Measurements from ENCODE around the gene C2orf15.

The C2orf15 gene

GRCh38 chr2:99154643-99155536 lies 13.4 kb downstream of the C2orf15 start, which contains the start of the genes LIPT1 and TSGA10:
TSS of gene LIPT1 (plus strand) at chr2:99154967. CDS start at chr2:99161958, 6,991 bp downstream.
TSS of gene TSGA10 (minus strand) at chr2:99154942. CDS start at chr2:99109439, 45,503 bp downstream.
- peak within 1 kb of the TSS; percentile 86 for H3K9ac ChIP-seq (ENCODE audit: low read depth, low read length, poor library complexity)
- peaks cover 0 to 29% of the 10 kb centered on the region in 2 donors for H3K36me3 ChIP-seq (replicated peaks in 1 of 2; ENCODE audit: control insufficient read depth in 2 of 2, insufficient read depth in 2 of 2, low read length in 2 of 2)
- H2AFZ ChIP-seq (ENCODE audit: low read length) = peak within 1 kb of the TSS; percentile 96
- no peak within 1 kb of the TSS for H3K14ac ChIP-seq (ENCODE audit: low read length)
- H3K79me1 ChIP-seq (ENCODE audit: low read depth, low read length) = no peaks in the 10 kb centered on the region
- H2BK5ac ChIP-seq (ENCODE audit: low read length) = no peak within 1 kb of the TSS
- H3K4me1 ChIP-seq (ENCODE audit: control insufficient read depth in 2 of 2, insufficient read depth in 1 of 2, low read depth in 1 of 2, low read length in 2 of 2) = peaks cover 2 to 10% of the 10 kb centered on the region in 2 donors
- H4K8ac ChIP-seq (ENCODE audit: low read depth, low read length) = peak within 1 kb of the TSS; percentile 7
- H3K4ac ChIP-seq (ENCODE audit: low read length) = no peak within 1 kb of the TSS
- H4K91ac ChIP-seq (ENCODE audit: low read depth, low read length, poor library complexity) = no peak within 1 kb of the TSS
- H2BK15ac ChIP-seq (ENCODE audit: low read length) = no peak within 1 kb of the TSS
- H3K18ac ChIP-seq (ENCODE audit: low read length) = peak within 1 kb of the TSS; percentile 96
- H3K27me3 ChIP-seq (ENCODE audit: control insufficient read depth in 3 of 3, insufficient read depth in 3 of 3, low read depth in 1 of 3, low read length in 3 of 3) = no peaks in the 10 kb centered on the region
- DNase-seq (ENCODE audit: low spot score) = peak; percentile 75
- H3K9me3 ChIP-seq (replicated peaks in 1 of 2; ENCODE audit: control insufficient read depth in 2 of 2, insufficient read depth in 1 of 2, low read depth in 1 of 2, low read length in 2 of 2) = no peaks in the 10 kb centered on the region
- H2BK120ac ChIP-seq (ENCODE audit: low read depth, low read length) = no peak within 1 kb of the TSS
- no peak within 1 kb of the TSS for H2AK5ac ChIP-seq (ENCODE audit: low read depth, low read length)
- H3K4me2 ChIP-seq (ENCODE audit: insufficient read depth, low read length, poor library complexity, severe bottlenecking) = peak within 1 kb of the TSS; percentile 69
- WGBS, 2 donors (ENCODE audit: extremely low coverage in 2 of 2, insufficient read length in 2 of 2, insufficient replicate concordance in 1 of 2) = no CpG with 5 or more reads among the region's 70 CpGs
- peak within 1 kb of the TSS; percentile 81 to 84 for H3K4me3 ChIP-seq (ENCODE audit: low read length in 2 of 2)
- H2BK12ac ChIP-seq (ENCODE audit: low read length) = no peak within 1 kb of the TSS
- H3K27ac ChIP-seq (replicated peaks; ENCODE audit: low read length) = no peak within 1 kb of the TSS
- peak within 1 kb of the TSS; percentile 12 for H3K23ac ChIP-seq (ENCODE audit: low read depth, low read length, poor library complexity)

- no peak overlapping the region for H3K4me2 ChIP-seq (ENCODE audit: insufficient read depth, low read length, poor library complexity, severe bottlenecking)
- H4K8ac ChIP-seq (ENCODE audit: low read depth, low read length) = no peak overlapping the region
- peaks cover 0 to 41% of the 10 kb centered on the region in 2 donors for H3K36me3 ChIP-seq (replicated peaks in 1 of 2; ENCODE audit: control insufficient read depth in 2 of 2, insufficient read depth in 2 of 2, low read length in 2 of 2)
- no peak overlapping the region for H3K4ac ChIP-seq (ENCODE audit: low read length)
- no CpG with 5 or more reads among the region's 1 CpG for WGBS, 2 donors (ENCODE audit: extremely low coverage in 2 of 2, insufficient read length in 2 of 2, insufficient replicate concordance in 1 of 2)
- no peak overlapping the region for H2BK12ac ChIP-seq (ENCODE audit: low read length)
- no peak overlapping the region for H3K14ac ChIP-seq (ENCODE audit: low read length)
- no peak overlapping the region for H2AFZ ChIP-seq (ENCODE audit: low read length)
- peaks cover 2 to 10% of the 10 kb centered on the region in 2 donors for H3K4me1 ChIP-seq (ENCODE audit: control insufficient read depth in 2 of 2, insufficient read depth in 1 of 2, low read depth in 1 of 2, low read length in 2 of 2)
- no peak overlapping the region for H2AK5ac ChIP-seq (ENCODE audit: low read depth, low read length)
- no peak overlapping the region for H4K91ac ChIP-seq (ENCODE audit: low read depth, low read length, poor library complexity)
- H2BK5ac ChIP-seq (ENCODE audit: low read length) = no peak overlapping the region
- no peak overlapping the region for H3K23ac ChIP-seq (ENCODE audit: low read depth, low read length, poor library complexity)
- H2BK15ac ChIP-seq (ENCODE audit: low read length) = no peak overlapping the region
- no peaks in the 10 kb centered on the region for H3K9me3 ChIP-seq (replicated peaks in 1 of 2; ENCODE audit: control insufficient read depth in 2 of 2, insufficient read depth in 1 of 2, low read depth in 1 of 2, low read length in 2 of 2)
- H3K27ac ChIP-seq (replicated peaks; ENCODE audit: low read length) = no peak overlapping the region
- no peak overlapping the region for H3K9ac ChIP-seq (ENCODE audit: low read depth, low read length, poor library complexity)
- no peak for DNase-seq (ENCODE audit: low spot score)
- H3K27me3 ChIP-seq (ENCODE audit: control insufficient read depth in 3 of 3, insufficient read depth in 3 of 3, low read depth in 1 of 3, low read length in 3 of 3) = no peaks in the 10 kb centered on the region
- H2BK120ac ChIP-seq (ENCODE audit: low read depth, low read length) = no peak overlapping the region
- H3K18ac ChIP-seq (ENCODE audit: low read length) = no peak overlapping the region
- no peak overlapping the region for H3K4me3 ChIP-seq (ENCODE audit: low read length in 2 of 2)
- H3K79me1 ChIP-seq (ENCODE audit: low read depth, low read length) = no peaks in the 10 kb centered on the region
Measured at GRCh38 chr2:99156891-99157290, 15.4 kb downstream of the C2orf15 start.

- Histone ChIP-seq H3K14ac (ENCODE audit: low read length) (no peak overlapping the region), H3K79me1 (ENCODE audit: low read depth, low read length) (no peaks in the 10 kb centered on the region), H2BK15ac (ENCODE audit: low read length) (no peak overlapping the region), H3K23ac (ENCODE audit: low read depth, low read length, poor library complexity) (no peak overlapping the region), H3K27ac (replicated peaks; ENCODE audit: low read length) (no peak overlapping the region), H3K4me2 (ENCODE audit: insufficient read depth, low read length, poor library complexity, severe bottlenecking) (no peak overlapping the region), H4K8ac (ENCODE audit: low read depth, low read length) (no peak overlapping the region), H3K4me3 (ENCODE audit: low read length in 2 of 2) (no peak overlapping the region), H2BK5ac (ENCODE audit: low read length) (no peak overlapping the region), H3K36me3 (replicated peaks in 1 of 2; ENCODE audit: control insufficient read depth in 2 of 2, insufficient read depth in 2 of 2, low read length in 2 of 2) (peaks cover 0 to 50% of the 10 kb centered on the region in 2 donors), H3K27me3 (ENCODE audit: control insufficient read depth in 3 of 3, insufficient read depth in 3 of 3, low read depth in 1 of 3, low read length in 3 of 3) (no peaks in the 10 kb centered on the region), H4K91ac (ENCODE audit: low read depth, low read length, poor library complexity) (no peak overlapping the region), H2BK12ac (ENCODE audit: low read length) (no peak overlapping the region), H3K18ac (ENCODE audit: low read length) (no peak overlapping the region), H3K4ac (ENCODE audit: low read length) (no peak overlapping the region), H3K4me1 (ENCODE audit: control insufficient read depth in 2 of 2, insufficient read depth in 1 of 2, low read depth in 1 of 2, low read length in 2 of 2) (peaks cover 2 to 10% of the 10 kb centered on the region in 2 donors), H2BK120ac (ENCODE audit: low read depth, low read length) (no peak overlapping the region), H3K9me3 (replicated peaks in 1 of 2; ENCODE audit: control insufficient read depth in 2 of 2, insufficient read depth in 1 of 2, low read depth in 1 of 2, low read length in 2 of 2) (no peaks in the 10 kb centered on the region), H2AFZ (ENCODE audit: low read length) (no peak overlapping the region), H2AK5ac (ENCODE audit: low read depth, low read length) (no peak overlapping the region), H3K9ac (ENCODE audit: low read depth, low read length, poor library complexity) (no peak overlapping the region)
- no peak for DNase-seq (ENCODE audit: low spot score)
- no CpG with 5 or more reads among the region's 5 CpGs for WGBS, 2 donors (ENCODE audit: extremely low coverage in 2 of 2, insufficient read length in 2 of 2, insufficient replicate concordance in 1 of 2)
Measured at GRCh38 chr2:99158599-99158998, 17.1 kb downstream of the C2orf15 start.

GRCh38 chr2:99159594-99159993 lies 18.1 kb downstream of the C2orf15 start:
- DNase-seq (ENCODE audit: low spot score) = no peak
- no peak overlapping the region for H3K4ac ChIP-seq (ENCODE audit: low read length)
- peaks cover 0 to 3% of the 10 kb centered on the region in 2 donors for H3K4me1 ChIP-seq (ENCODE audit: control insufficient read depth in 2 of 2, insufficient read depth in 1 of 2, low read depth in 1 of 2, low read length in 2 of 2)
- H2BK120ac ChIP-seq (ENCODE audit: low read depth, low read length) = no peak overlapping the region
- no peak overlapping the region for H3K4me3 ChIP-seq (ENCODE audit: low read length in 2 of 2)
- no peak overlapping the region for H2AFZ ChIP-seq (ENCODE audit: low read length)
- no peak overlapping the region for H2BK12ac ChIP-seq (ENCODE audit: low read length)
- no peak overlapping the region for H3K4me2 ChIP-seq (ENCODE audit: insufficient read depth, low read length, poor library complexity, severe bottlenecking)
- no CpG with 5 or more reads among the region's 4 CpGs for WGBS, 2 donors (ENCODE audit: extremely low coverage in 2 of 2, insufficient read length in 2 of 2, insufficient replicate concordance in 1 of 2)
- no peaks in the 10 kb centered on the region for H3K27me3 ChIP-seq (ENCODE audit: control insufficient read depth in 3 of 3, insufficient read depth in 3 of 3, low read depth in 1 of 3, low read length in 3 of 3)
- H4K91ac ChIP-seq (ENCODE audit: low read depth, low read length, poor library complexity) = no peak overlapping the region
- no peak overlapping the region for H3K23ac ChIP-seq (ENCODE audit: low read depth, low read length, poor library complexity)
- H3K79me1 ChIP-seq (ENCODE audit: low read depth, low read length) = no peaks in the 10 kb centered on the region
- H2BK5ac ChIP-seq (ENCODE audit: low read length) = no peak overlapping the region
- H3K9me3 ChIP-seq (replicated peaks in 1 of 2; ENCODE audit: control insufficient read depth in 2 of 2, insufficient read depth in 1 of 2, low read depth in 1 of 2, low read length in 2 of 2) = no peaks in the 10 kb centered on the region
- no peak overlapping the region for H4K8ac ChIP-seq (ENCODE audit: low read depth, low read length)
- H3K14ac ChIP-seq (ENCODE audit: low read length) = no peak overlapping the region
- H2AK5ac ChIP-seq (ENCODE audit: low read depth, low read length) = no peak overlapping the region
- no peak overlapping the region for H2BK15ac ChIP-seq (ENCODE audit: low read length)
- H3K36me3 ChIP-seq (replicated peaks in 1 of 2; ENCODE audit: control insufficient read depth in 2 of 2, insufficient read depth in 2 of 2, low read length in 2 of 2) = peaks cover 0 to 52% of the 10 kb centered on the region in 2 donors
- H3K18ac ChIP-seq (ENCODE audit: low read length) = no peak overlapping the region
- H3K27ac ChIP-seq (replicated peaks; ENCODE audit: low read length) = no peak overlapping the region
- no peak overlapping the region for H3K9ac ChIP-seq (ENCODE audit: low read depth, low read length, poor library complexity)

All from neuronal stem cell (in vitro differentiated cells).